OCI-LY1 (cell line): ENCODE measurements around the gene TOR4A.

ENCODE experiments used
- CTCF ChIP-seq: fragments of 200-600 bp; sonication (generic), shearing (Covaris generic); IDR thresholded peaks from 2 replicates; pipeline ENCODE4 v1.5.1; 2017; ENCODE audit warnings: mild to moderate bottlenecking, antibody characterized with exemption, low read length, moderate library complexity, mixed read lengths
- EZH2 ChIP-seq: fragments of 200-600 bp; sonication (generic), shearing (Covaris generic); IDR thresholded peaks from 2 replicates; pipeline ENCODE4 v1.8.0; 2017; ENCODE audit warnings: borderline replicate concordance, mixed run types, mild to moderate bottlenecking, antibody characterized with exemption, low read length, moderate library complexity, mixed read lengths

- TF ChIP-seq CTCF, result no peak
- TF ChIP-seq EZH2, result no peak
Measured at GRCh38 chr9:137234055-137234697, 43.4 kb upstream of the TOR4A start.
